ENCODE results near the gene LCE1D.

Gene LCE1D

GRCh38 chr1:152811050-152811449 lies 14.5 kb downstream of the LCE1D start:
- H4K20me1 ChIP-seq (ENCODE audit: insufficient read depth), result no peaks in the 10 kb centered on the region
- no peak overlapping the region for H3K9ac ChIP-seq
- H3K4me3 ChIP-seq (IDR thresholded peaks at IDR 0.05; ENCODE audit: insufficient read depth, low read depth, low read length), result no peak overlapping the region
- H3K79me2 ChIP-seq (ENCODE audit: insufficient read depth, low read depth), result no peaks in the 10 kb centered on the region
- no peak overlapping the region for H3K27ac ChIP-seq
- H3K4me2 ChIP-seq, result no peak overlapping the region
- no peak overlapping the region for H2AFZ ChIP-seq (ENCODE audit: low read depth)
- no peaks in the 10 kb centered on the region for H3K4me1 ChIP-seq (ENCODE audit: low read depth, poor library complexity, severe bottlenecking)
- no peaks in the 10 kb centered on the region for H3K36me3 ChIP-seq (ENCODE audit: insufficient read depth)
- H3K27me3 ChIP-seq (ENCODE audit: insufficient read depth, low read depth), result no peaks in the 10 kb centered on the region
- no peak for TF ChIP-seq CTCF (conservative IDR thresholded peaks at IDR 0.05; ENCODE audit: low read depth, low read length)

GRCh38 chr1:152811671-152812070 lies 15.2 kb downstream of the LCE1D start, which contains the start of gene LCE1B:
TSS of gene LCE1B (plus strand) at chr1:152811971. CDS start at chr1:152812447, 476 bp downstream.
- Histone ChIP-seq H3K4me3 (IDR thresholded peaks at IDR 0.05; ENCODE audit: insufficient read depth, low read depth, low read length) (no peak within 1 kb of the TSS), H3K4me1 (ENCODE audit: low read depth, poor library complexity, severe bottlenecking) (no peaks in the 10 kb centered on the region), H3K36me3 (ENCODE audit: insufficient read depth) (no peaks in the 10 kb centered on the region), H3K79me2 (ENCODE audit: insufficient read depth, low read depth) (no peaks in the 10 kb centered on the region), H4K20me1 (ENCODE audit: insufficient read depth) (no peaks in the 10 kb centered on the region), H3K27ac (no peak within 1 kb of the TSS), H2AFZ (ENCODE audit: low read depth) (no peak within 1 kb of the TSS), H3K9ac (no peak within 1 kb of the TSS), H3K4me2 (no peak within 1 kb of the TSS), H3K27me3 (ENCODE audit: insufficient read depth, low read depth) (no peaks in the 10 kb centered on the region)
- no peak for TF ChIP-seq CTCF (conservative IDR thresholded peaks at IDR 0.05; ENCODE audit: low read depth, low read length)

GRCh38 chr1:152817309-152817708 lies 20.8 kb downstream of the LCE1D start:
- H3K4me2 ChIP-seq, result no peak overlapping the region
- no peak for TF ChIP-seq CTCF (conservative IDR thresholded peaks at IDR 0.05; ENCODE audit: low read depth, low read length)
- H3K27me3 ChIP-seq (ENCODE audit: insufficient read depth, low read depth), result no peaks in the 10 kb centered on the region
- no peak overlapping the region for H3K4me3 ChIP-seq (IDR thresholded peaks at IDR 0.05; ENCODE audit: insufficient read depth, low read depth, low read length)
- no peaks in the 10 kb centered on the region for H3K4me1 ChIP-seq (ENCODE audit: low read depth, poor library complexity, severe bottlenecking)
- H3K9ac ChIP-seq, result no peak overlapping the region
- H3K36me3 ChIP-seq (ENCODE audit: insufficient read depth), result no peaks in the 10 kb centered on the region
- H2AFZ ChIP-seq (ENCODE audit: low read depth), result no peak overlapping the region
- H3K27ac ChIP-seq, result no peak overlapping the region
- no peaks in the 10 kb centered on the region for H4K20me1 ChIP-seq (ENCODE audit: insufficient read depth)
- no peaks in the 10 kb centered on the region for H3K79me2 ChIP-seq (ENCODE audit: insufficient read depth, low read depth)

GRCh38 chr1:152823294-152823693 lies 26.8 kb downstream of the LCE1D start:
- TF ChIP-seq CTCF (conservative IDR thresholded peaks at IDR 0.05; ENCODE audit: low read depth, low read length), result no peak
- Histone ChIP-seq H3K4me2 (no peak overlapping the region), H3K79me2 (ENCODE audit: insufficient read depth, low read depth) (no peaks in the 10 kb centered on the region), H3K36me3 (ENCODE audit: insufficient read depth) (no peaks in the 10 kb centered on the region), H3K9ac (no peak overlapping the region), H3K4me1 (ENCODE audit: low read depth, poor library complexity, severe bottlenecking) (no peaks in the 10 kb centered on the region), H3K4me3 (IDR thresholded peaks at IDR 0.05; ENCODE audit: insufficient read depth, low read depth, low read length) (no peak overlapping the region), H2AFZ (ENCODE audit: low read depth) (no peak overlapping the region), H4K20me1 (ENCODE audit: insufficient read depth) (no peaks in the 10 kb centered on the region), H3K27me3 (ENCODE audit: insufficient read depth, low read depth) (no peaks in the 10 kb centered on the region), H3K27ac (no peak overlapping the region)

All from KMS-11 (cell line).